ENCODE measurements around the gene SSR4. TPM values are rescaled to one million over a fixed set of nuclear protein-coding genes. Genes with fewer than 3 reads are reported as not detected.

The SSR4 gene
- polyA plus RNA-seq, 1 donor (not counting 4 experiments of a cell fraction or from before 2014, with no cell fraction given), result 187 TPM

DNA sequence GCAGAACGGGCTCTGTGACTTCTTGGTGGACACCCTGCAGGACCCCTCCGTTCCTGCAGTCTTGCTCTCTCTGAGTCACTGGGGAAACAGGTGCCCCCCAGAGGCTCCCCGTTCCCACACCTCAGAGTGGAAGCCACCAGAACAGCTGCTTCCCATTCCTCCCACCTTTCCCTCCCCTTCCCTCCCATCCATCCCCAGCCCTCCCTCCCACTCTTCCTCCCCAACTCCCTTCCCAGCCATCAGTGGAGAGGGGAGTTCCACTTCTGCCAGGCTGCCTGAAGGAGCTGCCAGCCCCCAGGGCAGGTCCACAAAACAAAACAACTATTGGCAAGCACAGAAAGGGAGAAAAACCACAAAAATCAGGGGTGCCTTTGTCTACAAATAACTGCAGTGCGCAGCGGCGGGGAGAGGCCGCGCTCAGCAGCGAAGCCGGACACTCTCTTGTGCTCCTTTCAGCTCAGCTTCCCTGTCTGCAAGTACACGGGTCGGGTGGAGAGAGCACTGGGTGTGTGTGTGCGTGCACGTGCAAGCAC lies 8.1 kb downstream of the SSR4 start:
- Histone ChIP-seq H4K20me1 (ENCODE audit: control insufficient read depth, extremely low read depth, insufficient read depth, low read length) (no peaks in the 10 kb centered on the region), H3K9ac (ENCODE audit: control insufficient read depth, extremely low read depth, insufficient read depth, low read length) (no peak overlapping the region), H3K4me2 (ENCODE audit: control insufficient read depth, extremely low read depth, insufficient read depth, low read depth, low read length) (no peak overlapping the region), H3K4me3 (ENCODE audit: control insufficient read depth in 2 of 3, extremely low read depth in 1 of 3, insufficient read depth in 2 of 3, low read depth in 1 of 3, low read length in 3 of 3) (no peak overlapping the region), H2AFZ (ENCODE audit: control insufficient read depth, low read length) (no peak overlapping the region), H3K9me3 (ENCODE audit: control insufficient read depth, low read depth, low read length) (no peaks in the 10 kb centered on the region), H3K4me1 (ENCODE audit: control insufficient read depth, extremely low read depth, insufficient read depth, low read length) (no peaks in the 10 kb centered on the region), H3K9me1 (ENCODE audit: control insufficient read depth, extremely low read depth, insufficient read depth, low read length) (no peaks in the 10 kb centered on the region), H3K79me2 (ENCODE audit: control insufficient read depth, insufficient read depth, low read length) (no peaks in the 10 kb centered on the region), H3K27me3 (ENCODE audit: control insufficient read depth, extremely low read depth, insufficient read depth, low read length) (no peaks in the 10 kb centered on the region), H3K27ac (ENCODE audit: control insufficient read depth, insufficient read depth, low read length) (no peak overlapping the region), H3K36me3 (ENCODE audit: control insufficient read depth in 2 of 2, extremely low read depth in 1 of 2, insufficient read depth in 2 of 2, low read length in 2 of 2) (peaks cover 0 to 2% of the 10 kb centered on the region in 2 experiments)
- dilution Hi-C loops (cut with MboI; ENCODE audit: extremely low pct_ligation_motif_present, low sequenced_read_pairs), result no loop called here
- no peak for FAIRE-seq
- TF ChIP-seq EZH2 (IDR thresholded peaks at IDR 0.05; ENCODE audit: low read length), result no peak
- TF ChIP-seq CTCF (optimal IDR thresholded peaks at IDR 0.05 in 1 of 3, IDR thresholded peaks at IDR 0.05 in 1 of 3, conservative IDR thresholded peaks at IDR 0.05 in 1 of 3; ENCODE audit: extremely low read depth in 1 of 3, insufficient read depth in 2 of 3, low read length in 3 of 3), result no peak
- no peak for DNase-seq (ENCODE audit: low read depth, low spot score)

DNA sequence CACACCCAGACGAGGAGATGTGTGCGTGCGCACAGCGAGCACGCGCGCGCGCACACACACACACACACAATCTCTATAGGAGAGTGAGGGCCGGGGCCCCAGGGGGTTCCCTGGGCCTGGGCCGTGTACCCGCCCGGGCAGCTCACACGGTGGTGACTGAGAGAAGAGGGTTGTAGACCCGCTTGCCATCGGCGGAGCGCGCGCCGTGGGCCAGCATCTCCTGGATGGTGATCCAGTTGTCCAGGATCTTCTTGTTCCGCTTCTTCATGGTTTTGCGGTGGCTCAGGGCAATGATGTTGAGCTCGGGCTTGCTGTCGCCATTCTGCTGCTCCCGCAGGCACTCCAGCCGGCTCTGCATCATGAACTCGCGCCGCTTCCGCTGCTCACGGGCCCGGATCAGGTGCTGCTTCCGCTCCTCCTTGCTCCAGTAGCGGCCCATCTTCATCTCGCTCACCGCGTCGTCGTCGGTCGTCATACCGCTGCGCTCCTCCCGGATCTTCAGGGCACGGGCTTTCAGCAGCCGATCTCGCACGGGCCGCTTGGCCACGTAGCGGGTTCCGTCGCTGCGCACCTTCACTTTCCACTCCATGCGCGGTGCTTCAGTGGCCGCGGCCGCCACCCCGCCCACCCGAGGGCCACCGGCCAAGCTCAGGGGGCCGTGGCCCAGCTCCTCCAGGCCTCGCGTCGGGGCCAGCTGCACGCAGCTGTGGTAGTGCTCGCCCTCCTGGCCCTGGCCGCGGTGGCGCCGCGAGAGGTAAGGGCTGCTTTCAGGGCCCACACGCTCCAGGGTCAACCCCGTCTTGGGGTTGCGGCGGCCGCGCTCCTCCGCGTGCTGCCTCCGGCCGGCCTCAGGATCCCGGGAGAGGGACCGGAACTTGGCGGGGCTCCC lies 9.0 kb downstream of the SSR4 start:
- FAIRE-seq, result no peak
- H3K79me2 ChIP-seq (ENCODE audit: control insufficient read depth, insufficient read depth, low read length), result no peaks in the 10 kb centered on the region
- dilution Hi-C loops (cut with MboI; ENCODE audit: extremely low pct_ligation_motif_present, low sequenced_read_pairs), result no loop called here

More for the DNA sequence above, 9.0 kb downstream of the SSR4 start:
- no peak overlapping the region for H3K27ac ChIP-seq (ENCODE audit: control insufficient read depth, insufficient read depth, low read length)
- TF ChIP-seq EZH2 (IDR thresholded peaks at IDR 0.05; ENCODE audit: low read length) (no peak), CTCF (optimal IDR thresholded peaks at IDR 0.05 in 1 of 3, IDR thresholded peaks at IDR 0.05 in 1 of 3, conservative IDR thresholded peaks at IDR 0.05 in 1 of 3; ENCODE audit: extremely low read depth in 1 of 3, insufficient read depth in 2 of 3, low read length in 3 of 3) (no peak)
- no peak overlapping the region for H3K4me2 ChIP-seq (ENCODE audit: control insufficient read depth, extremely low read depth, insufficient read depth, low read depth, low read length)
- H2AFZ ChIP-seq (ENCODE audit: control insufficient read depth, low read length), result no peak overlapping the region
- no peaks in the 10 kb centered on the region for H3K9me3 ChIP-seq (ENCODE audit: control insufficient read depth, low read depth, low read length)
- H3K27me3 ChIP-seq (ENCODE audit: control insufficient read depth, extremely low read depth, insufficient read depth, low read length), result no peaks in the 10 kb centered on the region
- no peaks in the 10 kb centered on the region for H3K9me1 ChIP-seq (ENCODE audit: control insufficient read depth, extremely low read depth, insufficient read depth, low read length)
- no peak overlapping the region for H3K4me3 ChIP-seq (ENCODE audit: control insufficient read depth in 2 of 3, extremely low read depth in 1 of 3, insufficient read depth in 2 of 3, low read depth in 1 of 3, low read length in 3 of 3)
- no peaks in the 10 kb centered on the region for H3K4me1 ChIP-seq (ENCODE audit: control insufficient read depth, extremely low read depth, insufficient read depth, low read length)
- no peak overlapping the region for H3K9ac ChIP-seq (ENCODE audit: control insufficient read depth, extremely low read depth, insufficient read depth, low read length)
- DNase-seq (ENCODE audit: low read depth, low spot score), result no peak
- no peaks in the 10 kb centered on the region for H4K20me1 ChIP-seq (ENCODE audit: control insufficient read depth, extremely low read depth, insufficient read depth, low read length)
- H3K36me3 ChIP-seq (ENCODE audit: control insufficient read depth in 2 of 2, extremely low read depth in 1 of 2, insufficient read depth in 2 of 2, low read length in 2 of 2), result no peaks in the 10 kb centered on the region
